Measurements from ENCODE around the gene GPC4. TPM values are rescaled to one million over a fixed set of nuclear protein-coding genes. Genes with fewer than 3 reads are reported as not detected.
"Not testable (repeated sequence)": the region's sequence is repeated elsewhere in the genome, so short reads cannot be mapped to it uniquely, and the experiment has no call there.

Gene GPC4
- total and polyA plus RNA-seq, 9 donors, result 34.1 to 107 (median 92.7) TPM

DNA sequence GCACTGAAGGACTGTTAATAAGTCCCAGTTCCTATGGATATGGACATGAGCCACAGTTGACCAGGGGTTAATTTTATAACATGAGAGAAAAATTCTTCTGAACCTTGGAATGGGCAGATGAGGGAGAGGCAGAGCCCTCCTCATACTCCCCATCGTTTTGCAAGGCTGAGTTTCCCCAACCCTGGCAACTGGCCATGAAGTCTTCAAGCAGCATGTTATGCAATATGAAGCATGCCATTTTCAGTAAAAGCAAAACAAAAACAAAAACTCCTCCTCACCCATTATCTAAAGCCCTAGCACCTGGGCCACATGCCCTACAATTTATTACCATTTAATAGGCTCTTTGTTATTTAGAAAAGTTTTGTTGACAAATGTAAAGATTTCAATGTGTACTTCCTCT lies 64.5 kb downstream of the GPC4 start:
- Histone ChIP-seq H3K4me1 (ENCODE audit: control insufficient read depth, insufficient read depth, low read length) (no peaks in the 10 kb centered on the region), H3K27me3 (ENCODE audit: control insufficient read depth, insufficient read depth, low read length) (peaks cover 6% of the 10 kb centered on the region), H3K4me3 (ENCODE audit: low read length) (no peak overlapping the region), H3K27ac (ENCODE audit: low read length) (no peak overlapping the region), H3K36me3 (ENCODE audit: control insufficient read depth, insufficient read depth, low read length) (no peaks in the 10 kb centered on the region), H3K9me3 (replicated peaks; ENCODE audit: control insufficient read depth, low read depth, low read length) (no peaks in the 10 kb centered on the region)
- DNase-seq, result peak; percentile 31
- no CpG with 5 or more reads among the region's 1 CpG for whole genome bisulfite sequencing (ENCODE audit: insufficient coverage)

DNA sequence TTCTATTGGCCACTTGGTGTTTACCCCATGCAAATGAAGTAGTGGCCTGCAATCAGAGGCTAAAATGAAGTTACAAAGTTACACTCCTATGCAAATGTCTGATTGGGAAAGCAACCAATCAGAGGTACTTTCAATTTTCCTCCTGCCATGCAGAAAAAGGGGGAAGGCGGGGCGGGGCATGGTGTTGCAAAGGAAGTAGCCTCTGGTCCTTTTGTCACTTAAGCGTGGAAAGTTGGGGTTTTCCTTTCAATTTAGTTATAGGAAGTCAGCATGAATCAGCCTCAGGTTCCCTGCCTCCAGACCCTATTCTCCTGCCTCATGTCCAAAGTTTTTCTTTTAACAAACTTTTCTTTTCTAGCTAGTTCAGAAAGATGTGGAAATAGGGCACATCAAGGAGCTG lies 69.3 kb downstream of the GPC4 start:
- peaks cover 8% of the 10 kb centered on the region for H3K27me3 ChIP-seq (ENCODE audit: control insufficient read depth, insufficient read depth, low read length)
- no peaks in the 10 kb centered on the region for H3K36me3 ChIP-seq (ENCODE audit: control insufficient read depth, insufficient read depth, low read length)
- H3K27ac ChIP-seq (ENCODE audit: low read length), result no peak overlapping the region
- H3K4me3 ChIP-seq (ENCODE audit: low read length), result no peak overlapping the region
- H3K9me3 ChIP-seq (replicated peaks; ENCODE audit: control insufficient read depth, low read depth, low read length), result no peaks in the 10 kb centered on the region
- no peak for DNase-seq
- H3K4me1 ChIP-seq (ENCODE audit: control insufficient read depth, insufficient read depth, low read length), result no peaks in the 10 kb centered on the region
- no CpG with 5 or more reads among the region's 3 CpGs for WGBS (ENCODE audit: insufficient coverage)

GRCh38 chrX:133339566-133339965 lies 75.7 kb downstream of the GPC4 start:
- H3K36me3 ChIP-seq (ENCODE audit: control insufficient read depth, insufficient read depth, low read length), result no peaks in the 10 kb centered on the region
- H3K4me3 ChIP-seq (ENCODE audit: low read length), result no peak overlapping the region
- H3K9me3 ChIP-seq (replicated peaks; ENCODE audit: control insufficient read depth, low read depth, low read length), result no peaks in the 10 kb centered on the region
- H3K27me3 ChIP-seq (ENCODE audit: control insufficient read depth, insufficient read depth, low read length), result peaks cover 5% of the 10 kb centered on the region
- no CpG with 5 or more reads among the region's 2 CpGs for WGBS (ENCODE audit: insufficient coverage)
- peak; percentile 63 for DNase-seq
- H3K27ac ChIP-seq (ENCODE audit: low read length), result no peak overlapping the region
- H3K4me1 ChIP-seq (ENCODE audit: control insufficient read depth, insufficient read depth, low read length), result peaks cover 4% of the 10 kb centered on the region

DNA sequence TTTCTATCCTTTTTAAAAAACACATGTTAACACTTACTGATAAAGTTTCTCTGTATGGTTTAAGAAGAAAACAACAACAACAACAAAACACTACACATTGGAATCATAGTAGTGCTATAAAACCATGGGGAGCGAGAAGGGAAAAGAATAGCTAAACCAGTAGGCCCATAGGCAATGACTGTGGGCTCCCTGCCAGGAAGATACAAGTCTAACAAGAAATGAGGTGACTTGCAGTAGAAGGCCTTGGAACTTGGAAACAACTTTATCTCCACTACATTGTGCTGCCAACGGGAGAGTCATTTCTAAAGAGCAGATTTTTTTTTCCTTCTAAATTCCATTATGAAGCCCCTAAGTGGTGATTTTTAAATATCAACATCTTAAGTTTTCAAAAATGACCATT lies 78.0 kb downstream of the GPC4 start:
- H3K27ac ChIP-seq (ENCODE audit: low read length), result no peak overlapping the region
- H3K9me3 ChIP-seq (replicated peaks; ENCODE audit: control insufficient read depth, low read depth, low read length), result no peaks in the 10 kb centered on the region
- H3K36me3 ChIP-seq (ENCODE audit: control insufficient read depth, insufficient read depth, low read length), result no peaks in the 10 kb centered on the region
- peaks cover 4% of the 10 kb centered on the region for H3K27me3 ChIP-seq (ENCODE audit: control insufficient read depth, insufficient read depth, low read length)
- 71% methylated on average over 1 of the region's 2 CpGs for WGBS (ENCODE audit: insufficient coverage)
- no peak overlapping the region for H3K4me3 ChIP-seq (ENCODE audit: low read length)
- peak; percentile 27 for DNase-seq
- peaks cover 4% of the 10 kb centered on the region for H3K4me1 ChIP-seq (ENCODE audit: control insufficient read depth, insufficient read depth, low read length)

- Histone ChIP-seq H3K9me3 (replicated peaks; ENCODE audit: control insufficient read depth, low read depth, low read length) (no peaks in the 10 kb centered on the region), H3K36me3 (ENCODE audit: control insufficient read depth, insufficient read depth, low read length) (no peaks in the 10 kb centered on the region), H3K27me3 (ENCODE audit: control insufficient read depth, insufficient read depth, low read length) (peaks cover 4% of the 10 kb centered on the region), H3K27ac (ENCODE audit: low read length) (no peak overlapping the region), H3K4me3 (ENCODE audit: low read length) (no peak overlapping the region), H3K4me1 (ENCODE audit: control insufficient read depth, insufficient read depth, low read length) (peaks cover 4% of the 10 kb centered on the region)
- no CpG with 5 or more reads among the region's 2 CpGs for WGBS (ENCODE audit: insufficient coverage)
- peak; percentile 59 for DNase-seq
Observed at GRCh38 chrX:133335027-133335426, 80.3 kb downstream of the GPC4 start.

DNA sequence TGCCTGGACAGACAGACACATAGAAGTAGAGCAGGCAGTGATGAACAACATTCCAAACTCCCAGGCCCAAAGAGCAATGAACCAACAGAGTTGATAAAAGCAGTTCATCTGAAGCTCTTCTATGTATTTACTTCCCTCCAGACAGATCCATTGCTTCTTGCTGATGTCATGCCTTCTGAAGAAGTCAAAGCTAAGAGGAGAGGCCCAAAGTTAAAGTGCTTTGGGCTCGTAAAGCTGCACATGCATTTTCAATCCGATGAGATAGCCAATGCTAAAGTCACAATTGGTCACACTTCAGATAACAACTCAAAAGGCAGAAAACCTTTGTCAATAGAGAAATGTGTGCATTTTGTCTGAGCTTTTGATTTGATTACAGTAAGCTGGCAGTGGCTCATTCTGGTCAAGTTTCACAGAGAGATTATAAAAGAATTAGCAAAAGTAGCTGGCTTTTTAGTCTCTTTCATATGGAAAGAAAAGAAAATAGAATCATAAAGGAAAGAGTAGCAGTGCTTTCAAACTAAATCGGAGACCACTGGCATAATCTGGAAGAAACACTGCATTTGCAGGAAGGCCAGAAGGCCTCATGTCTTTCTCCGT lies 82.0 kb downstream of the GPC4 start:
- no peak overlapping the region for H3K27ac ChIP-seq (ENCODE audit: low read length)
- no peaks in the 10 kb centered on the region for H3K9me3 ChIP-seq (replicated peaks; ENCODE audit: control insufficient read depth, low read depth, low read length)
- H3K4me1 ChIP-seq (ENCODE audit: control insufficient read depth, insufficient read depth, low read length), result no peaks in the 10 kb centered on the region
- WGBS (ENCODE audit: insufficient coverage), result 60% methylated on average over 2 of the region's 4 CpGs
- no peak overlapping the region for H3K4me3 ChIP-seq (ENCODE audit: low read length)
- peaks cover 4% of the 10 kb centered on the region for H3K27me3 ChIP-seq (ENCODE audit: control insufficient read depth, insufficient read depth, low read length)
- no peak for DNase-seq
- no peaks in the 10 kb centered on the region for H3K36me3 ChIP-seq (ENCODE audit: control insufficient read depth, insufficient read depth, low read length)

GRCh38 chrX:133332737-133333136 lies 82.6 kb downstream of the GPC4 start:
- H3K4me3 ChIP-seq (ENCODE audit: low read length), result no peak overlapping the region
- no peak for DNase-seq
- WGBS (ENCODE audit: insufficient coverage), result 40% methylated on average over 1 of the region's 4 CpGs
- H3K27ac ChIP-seq (ENCODE audit: low read length), result no peak overlapping the region
- peaks cover 4% of the 10 kb centered on the region for H3K27me3 ChIP-seq (ENCODE audit: control insufficient read depth, insufficient read depth, low read length)
- no peaks in the 10 kb centered on the region for H3K4me1 ChIP-seq (ENCODE audit: control insufficient read depth, insufficient read depth, low read length)
- H3K9me3 ChIP-seq (replicated peaks; ENCODE audit: control insufficient read depth, low read depth, low read length), result no peaks in the 10 kb centered on the region
- H3K36me3 ChIP-seq (ENCODE audit: control insufficient read depth, insufficient read depth, low read length), result no peaks in the 10 kb centered on the region

GRCh38 chrX:133330956-133331355 lies 84.3 kb downstream of the GPC4 start:
- no peak for DNase-seq
- H3K4me1 ChIP-seq (ENCODE audit: control insufficient read depth, insufficient read depth, low read length), result no peaks in the 10 kb centered on the region
- no peak overlapping the region for H3K4me3 ChIP-seq (ENCODE audit: low read length)
- H3K36me3 ChIP-seq (ENCODE audit: control insufficient read depth, insufficient read depth, low read length), result no peaks in the 10 kb centered on the region
- H3K27me3 ChIP-seq (ENCODE audit: control insufficient read depth, insufficient read depth, low read length), result peaks cover 9% of the 10 kb centered on the region
- WGBS (ENCODE audit: insufficient coverage), result no CpG with 5 or more reads among the region's 4 CpGs
- H3K27ac ChIP-seq (ENCODE audit: low read length), result no peak overlapping the region
- H3K9me3 ChIP-seq (replicated peaks; ENCODE audit: control insufficient read depth, low read depth, low read length), result no peaks in the 10 kb centered on the region

DNA sequence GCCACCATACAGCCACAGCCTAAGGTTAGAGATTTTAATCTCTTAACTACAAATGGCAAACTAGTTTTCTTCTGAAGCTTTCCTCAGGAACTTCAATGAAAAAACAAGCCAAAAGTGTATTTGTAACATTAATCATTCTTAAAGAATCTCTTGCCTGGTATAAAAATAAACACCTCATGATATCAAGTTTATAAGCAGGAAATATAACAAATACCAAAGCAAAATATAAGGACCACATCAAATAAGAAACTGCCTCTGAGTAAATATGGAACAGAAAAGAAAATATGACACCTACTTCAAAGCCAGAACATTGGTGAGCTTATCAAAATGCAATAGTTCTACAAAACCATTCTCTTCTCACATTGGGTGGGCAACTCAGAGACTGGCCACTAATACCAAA lies 89.9 kb downstream of the GPC4 start:
- H3K27ac ChIP-seq (ENCODE audit: low read length), result no peak overlapping the region
- no peaks in the 10 kb centered on the region for H3K36me3 ChIP-seq (ENCODE audit: control insufficient read depth, insufficient read depth, low read length)
- H3K27me3 ChIP-seq (ENCODE audit: control insufficient read depth, insufficient read depth, low read length), result peaks cover 13% of the 10 kb centered on the region
- DNase-seq, result no peak
- H3K9me3 ChIP-seq (replicated peaks; ENCODE audit: control insufficient read depth, low read depth, low read length), result no peaks in the 10 kb centered on the region
- H3K4me1 ChIP-seq (ENCODE audit: control insufficient read depth, insufficient read depth, low read length), result no peaks in the 10 kb centered on the region
- no peak overlapping the region for H3K4me3 ChIP-seq (ENCODE audit: low read length)

DNA sequence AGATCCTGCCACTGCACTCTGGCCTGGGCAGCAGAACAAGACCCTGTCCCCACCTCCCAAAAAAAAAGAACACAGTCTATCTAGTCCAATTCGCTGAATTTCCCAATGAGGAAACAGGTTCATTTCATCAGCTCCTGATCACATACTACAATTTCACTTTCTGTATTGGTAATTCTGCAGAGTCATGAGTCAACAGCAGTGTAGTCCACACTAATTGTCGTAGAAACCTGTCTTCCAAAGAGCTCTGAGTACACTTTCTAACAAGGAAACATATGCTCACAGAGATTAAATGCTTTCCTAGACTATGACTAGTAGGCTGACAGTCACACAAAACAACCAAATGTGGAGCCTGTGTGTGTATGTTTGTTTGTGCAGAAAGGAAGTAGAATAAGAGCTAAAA lies 91.9 kb downstream of the GPC4 start:
- no peak overlapping the region for H3K27ac ChIP-seq (ENCODE audit: low read length)
- H3K27me3 ChIP-seq (ENCODE audit: control insufficient read depth, insufficient read depth, low read length), result peaks cover 13% of the 10 kb centered on the region
- no peaks in the 10 kb centered on the region for H3K9me3 ChIP-seq (replicated peaks; ENCODE audit: control insufficient read depth, low read depth, low read length)
- H3K4me3 ChIP-seq (ENCODE audit: low read length), result no peak overlapping the region
- no peak for DNase-seq
- no CpG with 5 or more reads among the region's 2 CpGs for WGBS (ENCODE audit: insufficient coverage)
- H3K36me3 ChIP-seq (ENCODE audit: control insufficient read depth, insufficient read depth, low read length), result no peaks in the 10 kb centered on the region
- no peaks in the 10 kb centered on the region for H3K4me1 ChIP-seq (ENCODE audit: control insufficient read depth, insufficient read depth, low read length)

DNA sequence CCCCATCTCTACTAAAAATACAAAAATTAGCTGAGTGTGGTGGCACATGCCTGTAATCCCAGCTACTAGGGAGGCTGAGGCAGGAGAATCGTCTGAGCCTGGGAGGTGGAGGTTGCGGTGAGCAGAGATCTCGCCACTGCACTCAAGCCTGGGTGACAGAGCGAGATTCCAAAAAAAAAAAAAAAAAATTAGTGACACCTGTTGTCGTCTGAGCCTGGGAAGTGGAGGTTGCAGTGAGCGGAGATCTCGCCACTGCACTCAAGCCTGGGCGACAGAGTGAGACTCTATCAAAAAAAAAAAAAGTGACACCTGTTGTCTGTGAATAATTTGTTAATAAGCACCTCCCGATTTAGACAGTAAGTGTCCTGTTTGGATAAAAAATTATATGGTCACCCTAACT lies 93.0 kb downstream of the GPC4 start:
- H3K9me3 ChIP-seq (replicated peaks; ENCODE audit: control insufficient read depth, low read depth, low read length); H3K4me1 ChIP-seq (ENCODE audit: control insufficient read depth, insufficient read depth, low read length); H3K4me3 ChIP-seq (ENCODE audit: low read length); H3K27ac ChIP-seq (ENCODE audit: low read length); DNase-seq; H3K36me3 ChIP-seq (ENCODE audit: control insufficient read depth, insufficient read depth, low read length): not testable (repeated sequence)
- peaks cover 13% of the 10 kb centered on the region for H3K27me3 ChIP-seq (ENCODE audit: control insufficient read depth, insufficient read depth, low read length)
- 83% methylated on average over 7 of the region's 9 CpGs for WGBS (ENCODE audit: insufficient coverage)
